Measurements from ENCODE around the gene LOXL4.
A peak's percentile ranks its signal among the peaks of the same experiment; 100 is the strongest.

LOXL4 gene

DNA sequence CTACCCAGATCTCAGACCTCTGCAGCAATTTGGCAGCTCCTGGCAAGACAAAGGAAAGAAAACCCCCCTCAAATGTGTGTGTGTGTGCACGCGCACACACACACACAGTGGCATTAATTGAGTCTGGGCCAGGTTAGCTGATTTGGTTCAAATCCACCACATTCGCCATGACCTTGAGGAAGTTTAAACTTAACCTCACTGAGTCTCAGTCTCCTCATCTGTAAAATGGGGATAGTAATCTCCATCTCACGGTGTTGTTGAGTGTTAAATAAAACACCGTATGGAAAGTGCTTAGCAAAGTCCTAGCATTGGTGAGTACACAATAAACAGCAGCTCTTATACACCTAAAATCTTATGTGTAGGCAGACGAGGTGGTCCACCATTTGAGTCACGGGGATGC lies 4.9 kb downstream of the LOXL4 start:
- no peak for DNase-seq

DNA sequence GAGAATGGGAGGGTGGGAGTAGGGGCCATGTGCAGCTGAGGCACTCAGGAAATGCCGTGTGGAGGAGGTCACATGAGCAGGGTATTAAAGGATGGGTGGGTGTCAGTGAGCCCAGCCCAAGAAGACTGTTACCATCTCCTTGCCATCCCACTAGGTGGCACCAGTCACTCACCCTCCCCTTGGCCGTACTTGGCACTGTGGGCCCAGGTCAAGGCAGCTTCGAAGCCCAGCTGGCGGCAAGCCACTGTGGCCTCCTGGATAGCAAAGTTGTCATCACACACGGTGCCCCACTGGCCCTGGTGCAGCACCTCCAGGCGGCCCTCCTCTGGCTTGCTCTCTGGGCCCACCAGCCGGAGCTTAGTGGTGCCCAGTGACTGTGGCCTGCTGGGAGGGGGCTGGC lies 5.4 kb downstream of the LOXL4 start:
- peak; percentile 36 for DNase-seq

DNA sequence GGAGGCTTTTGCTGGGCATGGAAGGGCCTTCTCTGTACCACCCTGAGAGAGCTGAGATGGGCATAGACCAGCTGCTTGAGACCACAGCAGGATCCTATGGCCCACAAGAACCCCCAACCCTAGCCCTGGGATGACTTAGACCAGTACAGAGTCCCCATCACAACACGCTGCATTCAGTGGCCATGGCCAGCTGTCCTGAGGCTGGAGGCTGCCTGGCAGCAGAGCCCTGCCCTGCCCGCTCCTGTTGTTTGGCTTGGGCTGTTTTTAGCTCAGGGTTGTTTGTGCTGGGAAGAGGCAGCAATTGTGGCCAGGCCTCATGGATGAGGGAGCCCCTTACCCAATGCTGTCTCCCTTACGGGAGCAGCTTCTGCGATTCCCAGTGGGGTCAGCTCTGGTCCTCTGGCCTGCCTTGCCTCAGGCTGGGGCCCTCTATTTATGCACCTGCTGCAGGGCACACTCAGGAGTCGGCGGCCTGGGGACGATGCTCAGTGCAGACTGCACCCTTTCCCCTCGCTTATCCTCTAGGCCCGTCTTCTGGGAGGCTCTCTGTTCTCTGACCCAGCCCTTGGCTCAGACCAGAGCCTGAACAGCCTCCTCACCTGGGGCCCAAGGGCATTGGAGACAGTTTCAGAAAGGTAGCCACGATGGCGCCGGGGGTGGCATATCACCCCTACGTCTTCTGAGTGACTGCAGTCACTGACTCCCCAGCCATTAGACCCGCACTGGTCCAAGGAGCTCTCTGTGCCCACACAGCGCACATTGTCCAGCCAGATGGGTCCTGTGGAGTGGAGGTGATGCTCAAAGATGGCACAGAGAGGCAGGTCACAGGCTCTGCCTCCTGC lies 6.3 kb downstream of the LOXL4 start:
- DNase-seq = no peak

DNA sequence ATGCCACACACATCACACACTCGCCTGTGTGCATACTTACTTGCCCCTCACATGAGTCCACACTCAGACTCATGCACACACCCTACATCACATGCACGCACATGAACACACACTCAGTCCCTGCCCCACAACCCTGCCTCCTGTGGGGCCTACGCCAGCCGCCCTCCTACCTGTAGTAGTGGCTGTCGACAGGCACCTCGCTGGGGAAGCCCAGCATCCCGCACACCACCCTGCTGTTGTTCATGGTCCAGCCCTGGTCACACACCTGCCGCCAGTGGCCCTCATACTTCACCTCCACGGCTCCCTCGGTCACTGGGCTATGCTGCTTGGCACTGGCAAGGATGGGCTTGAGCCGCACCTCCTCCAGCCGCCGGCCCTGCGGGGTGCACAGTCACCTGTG lies 7.2 kb downstream of the LOXL4 start:
- no peak for DNase-seq

DNA sequence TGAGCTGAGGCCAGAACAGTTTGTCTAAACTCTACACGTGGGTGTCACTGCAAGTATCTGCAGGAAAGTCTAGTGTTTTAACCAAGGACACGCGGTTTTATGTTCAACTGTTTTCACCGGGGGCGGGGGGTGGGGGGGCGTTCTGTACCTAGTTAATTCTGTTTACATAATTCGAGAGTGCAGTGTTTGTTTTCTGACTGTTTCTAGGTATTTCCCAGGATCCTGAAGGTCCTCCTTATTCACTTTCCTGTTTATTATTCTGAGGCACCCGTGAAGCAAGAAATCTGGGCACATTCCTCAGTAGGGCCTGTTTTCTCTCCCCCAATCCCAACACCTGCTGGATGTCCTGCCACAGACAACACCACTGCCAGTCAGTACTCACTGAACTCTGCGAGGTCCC lies 7.6 kb downstream of the LOXL4 start:
- no peak for DNase-seq

DNA sequence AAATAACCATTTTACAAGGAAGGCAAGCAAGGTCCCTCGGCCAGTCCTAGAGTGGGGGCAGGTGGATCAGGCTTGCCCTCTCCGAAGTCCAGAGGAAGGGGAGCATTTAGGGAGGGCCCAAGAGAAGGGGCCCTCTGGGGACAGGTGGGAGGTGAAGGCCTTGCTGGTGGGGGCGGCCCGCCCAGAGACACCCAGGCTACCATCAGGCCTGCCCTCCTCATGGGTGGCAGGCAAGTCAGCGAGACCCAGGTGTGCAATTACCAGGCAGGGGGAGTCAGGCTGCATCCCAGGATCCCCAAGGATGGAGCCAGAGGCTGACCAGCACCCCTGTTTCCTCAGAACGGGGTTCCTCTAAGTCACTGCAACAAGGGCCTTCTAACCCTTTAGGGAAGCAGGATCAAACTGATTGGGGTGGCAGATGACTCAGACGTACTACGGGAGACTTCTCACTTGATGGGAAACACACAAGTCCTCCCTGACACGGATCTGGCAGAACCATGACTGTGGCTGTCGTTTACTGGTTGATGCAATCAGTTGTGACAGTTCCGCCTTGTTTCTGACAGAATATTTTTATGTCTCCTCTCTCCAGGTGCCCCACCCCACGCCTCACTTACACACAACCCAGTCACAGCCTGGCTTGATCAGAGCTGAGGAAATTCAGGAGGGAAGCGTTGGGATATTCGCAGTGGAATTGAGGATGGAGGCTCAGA lies 8.2 kb downstream of the LOXL4 start:
- DNase-seq = no peak

DNA sequence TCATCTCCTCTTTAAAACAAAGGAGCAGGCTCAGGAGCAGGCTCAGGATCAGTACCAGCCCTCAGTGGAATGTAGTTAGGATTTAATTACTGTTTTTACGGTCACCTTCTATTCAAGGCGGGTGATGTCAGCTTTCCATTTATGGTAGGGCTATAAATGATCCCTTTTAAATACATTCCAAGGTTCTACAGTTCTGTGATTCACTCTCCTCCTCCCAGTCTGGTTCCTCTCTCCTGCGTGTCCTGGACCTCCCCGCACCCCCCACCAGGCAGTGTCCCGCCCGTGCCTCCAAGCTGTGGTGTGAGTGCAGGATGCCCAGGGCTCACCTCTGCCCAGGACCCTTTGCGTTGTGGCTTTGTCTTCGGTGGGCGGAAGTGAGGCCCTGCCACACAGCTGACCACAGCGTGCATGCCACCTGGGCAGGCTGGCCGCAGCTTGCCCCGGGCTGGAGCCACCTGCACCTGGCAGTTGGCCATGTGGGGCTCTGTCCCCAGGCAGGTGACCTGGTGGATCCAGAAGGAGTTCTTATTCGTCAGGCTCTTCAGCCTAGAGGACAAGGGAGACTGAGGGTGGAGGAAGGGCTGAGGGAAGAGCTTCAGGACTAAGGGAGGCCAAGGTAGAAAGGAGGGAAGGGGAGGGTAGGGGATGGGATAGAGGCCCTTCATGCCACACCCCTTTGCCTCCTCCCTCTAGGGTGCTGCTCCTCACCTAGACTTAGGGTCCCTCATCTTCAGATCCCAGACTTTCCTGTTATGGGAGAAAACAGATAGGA lies 9.1 kb downstream of the LOXL4 start:
- DNase-seq = no peak

DNA sequence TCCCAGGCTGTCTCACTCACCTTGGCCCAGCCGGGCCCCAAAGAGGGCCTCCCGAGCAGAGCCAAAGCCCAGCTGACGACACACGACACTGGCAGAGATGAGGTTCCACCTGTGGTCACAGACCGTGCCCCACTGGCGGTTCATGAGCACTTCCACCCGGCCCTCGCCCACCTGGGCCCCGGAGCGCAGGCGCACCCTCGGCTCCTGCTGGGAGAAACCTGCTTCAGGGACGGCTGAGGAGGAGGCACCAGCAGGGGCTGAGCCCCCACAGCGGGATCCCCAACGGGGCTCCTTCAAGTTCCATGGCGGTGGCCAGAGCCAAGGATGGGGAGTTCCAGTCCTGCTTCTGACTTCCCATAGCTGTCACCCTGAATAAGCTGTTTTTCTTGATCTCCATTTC lies 10.0 kb downstream of the LOXL4 start:
- DNase-seq = no peak

DNA sequence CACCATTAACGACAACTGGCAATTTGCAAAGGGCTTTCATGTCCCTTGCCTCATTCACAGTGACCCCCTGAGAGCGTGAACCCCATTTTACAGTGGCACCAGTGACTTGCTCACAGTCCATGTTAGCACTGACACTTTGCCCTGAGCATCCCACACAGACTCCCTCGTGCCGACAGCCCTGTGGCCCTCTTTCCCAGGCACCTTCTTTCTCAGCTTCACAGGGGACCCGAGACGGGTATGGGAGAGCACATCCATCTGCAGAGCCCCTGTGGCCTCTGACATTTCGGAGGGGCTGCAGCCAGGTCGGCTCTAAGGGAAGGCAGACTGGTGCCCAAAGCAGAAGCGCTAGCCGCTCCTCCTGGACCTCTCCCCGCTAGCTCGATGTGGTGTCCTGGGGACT lies 10.8 kb downstream of the LOXL4 start:
- no peak for DNase-seq

DNA sequence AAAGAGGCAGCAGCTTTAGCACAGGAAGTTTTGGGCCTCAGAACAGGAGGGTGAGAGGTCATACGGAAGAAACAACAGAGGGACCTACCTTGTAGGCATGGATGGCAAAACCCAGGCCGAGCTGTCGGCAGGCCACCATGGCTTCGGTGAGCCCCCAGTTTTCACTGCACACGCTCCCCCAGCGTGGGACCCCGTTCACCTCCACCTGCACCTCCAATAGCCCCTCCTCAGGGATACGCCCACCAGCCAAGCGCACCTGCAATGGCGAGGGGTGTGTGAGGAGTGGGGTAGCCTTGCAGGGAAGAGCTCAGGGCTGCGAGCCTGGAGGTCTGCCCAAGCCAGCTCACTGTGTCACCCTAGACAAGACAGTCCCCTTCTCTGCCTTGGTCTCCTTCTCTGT lies 11.3 kb downstream of the LOXL4 start:
- DNase-seq = no peak

DNA sequence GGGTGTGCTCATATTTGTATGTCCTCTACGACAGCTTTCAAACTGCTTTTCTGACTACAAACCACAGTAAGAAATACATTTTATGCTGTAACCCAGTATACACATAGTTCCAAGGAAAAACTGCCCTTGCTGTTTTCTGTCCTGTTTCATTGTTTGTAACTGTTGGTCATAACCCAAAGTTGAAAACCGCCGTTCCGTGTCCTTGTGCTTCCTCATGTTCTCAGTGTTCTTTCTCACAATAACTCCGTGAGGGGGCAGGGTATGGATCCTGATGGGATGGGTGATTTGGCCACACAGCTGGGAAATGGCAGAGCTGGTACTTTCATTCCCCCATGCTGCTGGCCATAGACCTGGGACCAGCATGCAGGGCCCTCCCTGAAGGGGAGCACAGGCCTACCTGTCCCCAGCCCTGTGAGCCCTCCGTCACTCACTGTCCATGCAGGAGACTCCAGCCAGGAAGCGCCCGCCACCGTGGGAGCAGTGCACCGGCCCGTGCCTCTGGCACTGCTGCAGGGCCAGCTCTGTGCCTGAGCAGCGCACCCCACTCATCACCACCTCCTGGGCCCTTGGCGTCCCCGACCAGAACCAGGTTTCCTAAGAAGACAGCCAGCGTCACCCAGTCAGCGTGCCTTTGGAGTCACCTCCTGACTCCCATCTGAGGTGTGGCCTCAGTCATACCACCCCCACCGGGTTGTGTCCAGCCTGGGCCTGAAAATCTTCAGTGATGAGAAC lies 12.7 kb downstream of the LOXL4 start:
- no peak for DNase-seq

DNA sequence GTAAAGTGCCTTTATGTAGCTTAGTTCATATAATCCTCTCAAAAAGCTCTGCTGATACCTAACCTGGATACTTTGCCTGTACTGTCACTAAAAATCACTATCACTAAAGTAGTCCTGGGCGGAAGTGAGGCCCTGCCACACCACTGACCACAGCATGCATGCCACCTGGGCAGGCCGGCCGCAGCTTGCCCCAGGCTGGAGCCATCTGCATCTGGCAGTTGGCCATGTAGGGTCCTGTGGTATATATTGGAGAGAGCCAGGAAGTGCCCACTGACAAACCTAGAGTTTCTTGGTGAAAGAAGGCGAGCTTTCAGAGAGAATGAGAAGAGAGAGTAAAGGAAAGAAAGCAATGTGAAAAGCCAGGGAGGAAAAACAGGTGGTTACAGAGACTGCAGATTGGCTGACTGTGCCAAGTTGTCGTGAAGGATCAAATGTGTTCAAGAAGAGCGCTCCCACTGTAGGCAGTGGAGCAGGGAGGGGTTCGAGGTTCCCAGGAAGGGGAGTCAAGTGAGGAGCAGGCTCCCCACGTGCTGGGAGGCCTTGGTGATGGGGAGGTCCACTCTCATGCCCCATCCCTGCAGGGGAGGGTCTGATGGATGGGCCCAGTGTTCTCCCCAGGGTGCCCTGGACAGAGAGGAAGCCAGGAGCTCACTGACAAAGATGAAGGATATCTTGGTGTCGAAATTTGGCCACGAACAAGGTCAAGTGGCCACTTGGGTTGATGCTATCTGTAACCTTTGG lies 13.6 kb downstream of the LOXL4 start:
- no peak for DNase-seq

DNA sequence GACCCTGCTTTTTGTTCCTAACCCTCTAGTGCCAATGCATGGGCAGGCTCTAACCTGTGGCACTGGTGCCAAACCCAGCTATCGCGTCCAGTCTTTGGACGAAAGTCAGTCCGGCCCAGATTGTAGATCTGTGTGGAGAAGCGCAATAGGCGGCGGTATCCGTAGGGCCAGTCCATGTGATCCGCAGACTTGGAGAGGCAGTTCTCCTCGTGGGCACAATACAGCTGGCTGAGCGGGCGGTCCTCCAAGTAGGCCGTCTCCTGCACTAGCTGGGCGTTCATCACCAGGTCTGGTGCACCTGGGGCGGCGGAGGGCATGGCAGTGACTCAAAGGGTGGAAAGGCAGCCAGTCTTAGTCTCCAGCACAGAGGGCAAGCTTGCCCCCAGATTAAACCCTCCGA lies 14.5 kb downstream of the LOXL4 start:
- peak; percentile 6 for DNase-seq

DNA sequence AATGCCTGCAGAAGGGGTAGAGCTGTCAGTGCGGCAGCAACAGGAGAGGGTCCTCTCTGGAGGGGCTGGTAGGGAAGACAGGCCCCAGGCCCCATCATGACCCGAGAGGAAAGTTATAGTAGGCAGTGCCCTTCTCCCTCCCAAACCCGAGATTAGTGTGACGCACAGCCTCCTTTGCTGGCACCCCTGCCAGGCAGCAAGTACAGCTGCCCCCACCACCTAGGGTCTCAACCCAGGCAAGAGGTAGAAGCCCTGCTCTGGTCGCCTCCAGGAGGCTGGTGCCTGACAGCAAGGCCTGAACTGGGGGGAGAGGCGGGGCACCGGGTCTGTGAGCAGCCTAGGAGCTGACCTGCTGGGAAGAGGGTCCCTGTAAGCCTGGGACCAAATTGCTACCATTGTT lies 15.5 kb downstream of the LOXL4 start:
- DNase-seq = no peak

DNA sequence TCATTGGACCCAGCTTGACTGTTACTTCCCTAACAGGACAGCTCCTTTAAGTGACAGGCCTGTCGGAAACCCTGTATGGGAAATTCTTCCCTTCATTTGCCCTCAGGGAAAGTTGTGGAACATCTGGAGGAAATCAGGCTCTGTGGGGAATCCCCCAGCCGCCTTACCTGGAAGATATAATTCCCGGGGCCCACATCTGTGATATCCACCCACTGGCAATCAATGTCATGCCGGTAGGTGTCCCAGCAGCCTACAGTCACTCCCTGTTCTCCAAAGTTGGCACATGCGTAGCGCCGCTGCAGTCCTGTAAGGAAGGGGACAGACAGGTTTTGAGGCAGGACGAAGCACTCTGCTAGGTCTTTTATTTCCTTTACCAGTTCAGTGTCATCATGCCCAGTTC lies 16.6 kb downstream of the LOXL4 start:
- DNase-seq = no peak

DNA sequence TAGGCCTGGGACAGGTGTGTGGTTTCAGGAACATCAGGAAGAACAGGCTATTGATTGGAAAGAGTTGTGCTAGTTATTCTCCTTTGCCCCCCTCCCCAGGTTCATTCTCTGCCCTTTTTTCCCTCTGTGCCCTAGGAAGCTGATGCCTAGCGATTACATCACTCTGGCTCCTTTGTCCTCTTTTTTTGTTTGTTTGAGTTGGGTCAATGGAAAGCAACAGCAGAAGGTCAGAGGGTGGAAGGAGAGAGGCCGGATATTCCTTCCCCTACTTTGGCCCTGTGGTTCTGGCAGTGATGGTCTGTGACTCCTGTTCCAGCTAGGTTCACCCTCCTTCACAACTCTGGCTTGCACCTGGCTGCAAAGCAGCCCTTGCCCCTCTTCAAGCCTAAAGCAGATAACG lies 18.9 kb downstream of the LOXL4 start:
- DNase-seq = no peak

DNA sequence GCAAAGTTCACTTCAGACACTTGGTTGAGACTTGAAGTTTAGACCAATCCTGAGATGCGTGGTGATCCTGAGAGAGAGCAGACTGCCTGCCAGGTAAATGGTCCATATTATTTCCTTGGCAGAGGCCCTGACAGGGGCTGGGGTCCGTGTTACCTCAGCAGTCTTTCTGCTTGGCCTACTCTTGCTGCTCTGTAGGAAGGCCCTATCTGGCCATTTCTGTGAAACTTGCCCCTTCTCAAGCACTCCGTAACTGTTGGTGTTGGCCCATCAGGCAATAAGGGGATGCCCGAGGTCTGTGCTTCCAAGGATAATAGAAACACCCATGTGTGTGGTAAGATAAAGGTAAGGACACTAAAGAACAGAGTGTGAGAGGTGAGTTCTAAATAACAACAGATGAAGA lies 20.0 kb downstream of the LOXL4 start:
- no peak for DNase-seq

DNA sequence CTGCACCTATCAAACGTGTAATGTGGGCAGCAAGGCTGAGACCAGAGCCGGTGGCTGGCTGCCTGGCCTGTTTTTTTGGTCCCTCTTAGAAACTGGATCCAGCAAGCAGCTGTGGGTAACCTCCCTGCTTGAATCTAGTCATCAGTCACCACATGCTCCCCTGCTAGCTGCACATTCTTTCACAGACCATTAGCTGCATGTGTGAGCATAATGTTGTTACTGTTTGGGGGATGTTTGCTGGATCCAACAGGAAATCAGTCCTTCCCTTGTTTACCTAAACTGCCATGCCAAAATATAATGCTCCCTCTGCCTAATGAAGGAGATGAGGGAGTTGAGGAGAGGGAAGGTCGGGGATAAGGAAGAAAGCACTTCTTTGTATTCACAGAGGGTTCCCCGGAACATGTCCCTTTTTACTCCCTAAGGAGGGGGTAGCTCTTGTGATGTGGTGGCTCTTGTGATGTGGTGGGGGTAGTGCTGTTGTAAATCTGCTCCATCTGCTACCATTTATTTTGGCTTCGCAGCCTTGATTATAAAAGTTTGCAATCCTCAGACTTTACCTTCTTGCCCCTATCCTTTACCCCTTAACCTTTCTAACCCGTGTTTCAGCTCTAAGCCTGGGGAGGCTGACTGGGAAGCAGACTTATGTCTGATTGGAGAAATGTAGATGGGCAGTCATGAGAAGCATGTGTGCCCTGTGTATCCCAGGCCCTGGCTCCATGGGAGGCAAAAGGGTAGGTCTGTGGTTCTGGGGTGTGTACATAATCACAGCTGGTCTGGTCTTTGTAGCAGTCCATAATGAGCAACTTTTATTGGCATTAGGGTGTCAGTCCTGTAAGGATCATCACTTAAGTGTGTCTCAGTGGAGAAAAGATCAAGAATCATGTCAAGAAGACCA lies 20.8 kb downstream of the LOXL4 start:
- DNase-seq = no peak

DNA sequence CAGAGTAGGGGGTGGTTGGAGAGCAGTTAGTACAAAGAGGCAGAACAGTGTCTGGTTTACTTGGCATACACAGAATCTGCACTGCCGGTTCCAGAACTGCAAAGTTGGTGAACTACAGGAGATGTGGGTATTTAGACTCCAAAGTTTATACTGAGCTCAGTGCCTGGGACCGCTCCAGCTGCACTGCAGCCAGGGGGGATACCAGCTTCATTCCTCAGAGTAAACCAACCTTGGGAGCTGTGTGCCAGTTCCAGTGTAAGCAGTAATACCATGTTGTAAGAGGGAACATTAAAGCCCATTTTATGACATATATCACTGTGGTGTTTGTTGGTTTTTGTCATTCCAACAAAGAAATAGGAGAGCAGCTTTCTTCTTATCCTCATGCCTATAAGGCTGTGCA lies 23.4 kb downstream of the LOXL4 start:
- DNase-seq = no peak

DNA sequence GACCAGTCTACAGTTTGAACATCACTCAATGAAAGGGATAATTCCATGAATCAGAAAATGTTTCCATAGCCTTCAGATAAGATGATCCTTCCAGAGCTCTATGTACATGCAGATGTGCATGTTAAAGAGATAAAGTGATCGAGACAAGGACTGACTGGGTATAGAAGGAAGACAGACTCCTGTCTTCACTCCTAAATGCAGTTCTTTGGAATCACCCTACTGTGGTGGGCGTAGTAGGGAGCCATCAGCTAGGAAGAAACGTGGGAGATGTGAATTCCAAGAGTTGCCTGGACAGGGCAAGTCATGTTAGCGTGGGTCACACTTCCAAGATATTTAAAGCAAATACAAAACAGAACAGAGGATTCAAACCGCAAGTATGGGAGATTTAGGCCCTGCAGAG lies 23.9 kb downstream of the LOXL4 start:
- no peak for DNase-seq

DNA sequence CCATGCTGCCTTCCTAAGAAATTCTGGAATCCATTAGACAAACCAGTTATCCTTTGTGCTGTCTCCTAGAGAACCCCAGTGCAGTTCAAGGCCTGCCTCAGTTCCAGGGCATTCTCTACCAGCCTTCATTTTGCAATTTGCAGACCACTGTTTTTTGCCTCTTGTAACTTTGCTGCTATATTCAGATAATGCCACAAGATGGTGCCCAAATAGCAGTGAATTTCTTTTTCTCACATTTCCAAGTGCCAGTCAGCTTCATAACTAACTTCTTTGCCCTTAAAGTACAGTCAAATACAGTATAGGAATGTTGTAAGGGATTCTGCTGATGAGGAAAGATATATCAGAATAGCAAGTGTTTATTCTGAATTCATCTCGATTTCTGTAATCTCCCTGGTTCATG lies 25.2 kb downstream of the LOXL4 start:
- no peak for DNase-seq

Data from NCI-H2029 (cell line).